HT1080 (cell line): Measurements from ENCODE around the gene STK11. TPM values are rescaled to one million over a fixed set of nuclear protein-coding genes. Genes with fewer than 3 reads are reported as not detected.
"Not testable (repeated sequence)": the region's sequence is repeated elsewhere in the genome, so short reads cannot be mapped to it uniquely, and the experiment has no call there.

Source experiments
- DNase-seq: peaks from one replicate; pipeline ENCODE4 v3.0.0-alpha.2; 2015; ENCODE audit warnings: low read depth
- total RNA-seq: library from RNA; depleted of rRNA; stranded (reverse); fragments of >200 nt; shearing (Covaris generic); gene quantifications from 2 replicates; pipeline ENCODE4 v1.2.3, GENCODE V29; 2014

The STK11 gene
- total RNA-seq, 1 experiment from 2014 or later, result 77.2 TPM

- peak; percentile 46 for DNase-seq
These were observed 30.3 kb downstream of the STK11 start for GRCh38 chr19:1235625-1236538.

- DNase-seq, result no peak
These were observed 31.0 kb downstream of the STK11 start for GRCh38 chr19:1236576-1236975.

DNA sequence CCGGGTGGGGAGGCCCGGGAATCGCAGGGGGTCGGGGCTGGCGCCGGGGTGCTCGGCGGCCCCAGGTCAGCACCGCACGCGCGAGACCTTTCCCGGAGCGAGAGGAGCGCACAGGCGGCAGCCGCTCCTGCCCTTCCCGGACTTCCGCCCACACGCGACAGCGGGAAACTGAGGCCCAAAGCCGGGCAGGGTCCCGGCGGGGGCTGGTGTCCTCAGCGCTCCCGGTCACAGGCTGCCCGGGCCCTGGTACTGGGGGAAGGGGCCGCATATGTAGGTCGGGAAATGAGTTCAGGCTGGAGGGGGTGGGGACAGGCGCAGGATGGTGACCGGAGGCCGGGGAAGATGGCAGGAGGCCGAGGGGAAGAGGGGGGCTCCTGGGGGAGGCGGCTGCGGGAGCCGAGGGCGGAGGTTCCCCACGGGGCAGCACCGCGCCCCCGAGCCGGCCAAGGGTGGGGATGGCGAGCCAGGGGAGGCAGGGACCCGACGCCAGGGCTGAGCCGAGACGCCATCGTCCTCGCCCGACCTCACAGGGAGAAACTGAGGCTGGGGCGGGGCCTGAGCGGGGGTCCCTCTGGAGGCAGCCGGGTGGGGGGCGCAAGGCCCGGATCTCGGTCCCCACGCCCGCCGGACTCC lies 31.6 kb downstream of the STK11 start:
- DNase-seq, result no peak

DNA sequence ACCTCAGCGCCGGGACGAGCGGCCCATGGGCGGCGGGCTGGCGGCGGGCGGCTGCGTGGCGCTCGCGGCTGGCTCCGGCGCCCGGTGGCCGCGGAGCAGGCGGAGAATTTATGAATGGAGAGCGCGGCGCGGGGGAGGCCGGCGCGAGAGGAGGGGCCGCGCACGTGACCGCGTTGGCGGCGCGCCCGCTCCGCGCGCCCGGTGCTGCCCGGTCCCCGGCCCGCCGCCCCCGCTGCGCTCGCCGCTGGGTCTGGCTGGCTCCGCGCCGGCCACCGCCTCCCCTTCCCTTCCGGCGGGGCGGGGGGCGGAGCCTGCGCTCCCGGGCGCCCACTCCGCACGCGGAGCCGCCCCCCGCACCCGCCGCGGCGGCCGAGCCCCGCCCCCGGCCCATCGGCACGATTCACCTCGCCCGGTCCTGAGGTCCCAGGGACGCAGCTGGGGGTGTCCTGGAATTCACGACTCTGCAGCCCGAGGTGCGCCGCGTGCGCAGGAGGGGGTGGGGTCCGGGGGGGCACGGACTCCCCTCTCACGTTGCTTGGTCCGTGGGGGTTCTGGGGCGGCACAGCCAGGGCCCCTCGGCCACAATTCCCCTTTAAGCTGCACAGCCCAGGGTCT lies 32.3 kb downstream of the STK11 start, which contains the start of gene CBARP:
Gene CBARP (minus strand): TSS at position 252 of the 615 bp plus-strand sequence. CDS start 1,905 bp downstream, outside the sequence.
- DNase-seq, result no peak

- no peak for DNase-seq
These were observed 33.1 kb downstream of the STK11 start for GRCh38 chr19:1238369-1239303.

- no peak for DNase-seq
These were observed 33.8 kb downstream of the STK11 start for GRCh38 chr19:1239420-1239795.

GRCh38 chr19:1239796-1240737 lies 34.5 kb downstream of the STK11 start:
- DNase-seq, result peak; percentile 80

GRCh38 chr19:1240925-1241324 lies 35.3 kb downstream of the STK11 start:
- no peak for DNase-seq

DNA sequence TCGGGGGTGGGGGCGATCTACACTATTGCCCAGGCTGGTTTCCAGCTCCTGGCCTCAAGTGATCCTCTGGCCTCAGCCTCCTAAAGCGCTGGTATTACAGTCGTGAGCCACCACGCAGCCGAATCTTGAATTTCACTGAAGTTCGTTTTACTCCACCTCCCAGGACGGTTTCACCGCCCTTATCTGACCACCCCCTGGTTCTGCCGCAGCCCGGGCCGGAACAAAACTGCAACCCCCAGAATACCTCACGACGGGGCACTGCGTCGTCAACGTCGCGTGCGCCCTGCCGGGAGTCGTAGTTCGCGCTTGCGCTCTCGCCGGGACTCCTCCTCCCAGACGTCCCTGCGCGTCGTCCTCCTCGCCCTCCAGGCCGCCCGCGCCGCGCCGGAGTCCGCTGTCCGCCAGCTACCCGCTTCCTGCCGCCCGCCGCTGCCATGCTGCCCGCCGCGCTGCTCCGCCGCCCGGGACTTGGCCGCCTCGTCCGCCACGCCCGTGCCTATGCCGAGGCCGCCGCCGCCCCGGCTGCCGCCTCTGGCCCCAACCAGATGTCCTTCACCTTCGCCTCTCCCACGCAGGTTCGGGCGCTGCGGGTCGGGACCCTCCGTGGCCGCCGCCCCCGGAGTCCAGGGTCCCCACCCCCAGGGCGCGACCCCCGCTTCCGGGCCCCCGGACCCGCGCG lies 36.0 kb downstream of the STK11 start, which contains the start of gene ATP5F1D:
Gene ATP5F1D (plus strand): TSS at position 335 of the 679 bp plus-strand sequence. CDS start 100 bp downstream, at position 435.
- peak; percentile 94 for DNase-seq

DNA sequence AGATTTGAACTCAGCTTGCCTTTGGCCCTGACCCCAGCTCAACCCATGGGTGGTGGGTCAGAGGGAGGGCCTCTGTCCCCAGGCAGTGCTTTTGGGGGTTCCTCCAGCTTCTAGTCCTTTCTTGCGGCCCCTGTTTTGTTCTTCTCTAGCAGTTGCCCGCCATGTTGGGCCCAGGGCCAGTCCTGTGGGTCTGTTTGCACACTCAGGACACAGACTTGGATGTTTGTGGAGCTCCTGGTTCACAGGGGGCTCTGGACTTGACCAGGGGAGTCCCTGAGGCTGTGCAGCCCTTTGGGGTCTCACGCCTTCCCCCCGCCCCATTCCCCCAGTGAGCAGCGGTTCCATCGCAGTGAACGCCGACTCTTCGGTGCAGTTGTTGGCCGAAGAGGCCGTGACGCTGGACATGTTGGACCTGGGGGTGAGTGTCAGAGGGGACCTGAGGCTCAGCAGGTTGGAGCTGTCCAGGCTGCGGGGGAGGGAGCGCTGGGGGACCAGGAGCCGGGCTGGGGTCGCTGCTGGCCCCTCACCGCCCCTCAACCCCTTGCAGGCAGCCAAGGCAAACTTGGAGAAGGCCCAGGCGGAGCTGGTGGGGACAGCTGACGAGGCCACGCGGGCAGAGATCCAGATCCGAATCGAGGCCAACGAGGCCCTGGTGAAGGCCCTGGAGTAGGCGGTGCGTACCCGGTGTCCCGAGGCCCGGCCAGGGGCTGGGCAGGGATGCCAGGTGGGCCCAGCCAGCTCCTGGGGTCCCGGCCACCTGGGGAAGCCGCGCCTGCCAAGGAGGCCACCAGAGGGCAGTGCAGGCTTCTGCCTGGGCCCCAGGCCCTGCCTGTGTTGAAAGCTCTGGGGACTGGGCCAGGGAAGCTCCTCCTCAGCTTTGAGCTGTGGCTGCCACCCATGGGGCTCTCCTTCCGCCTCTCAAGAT lies 38.5 kb downstream of the STK11 start:
- DNase-seq, result peak; percentile 71

- no peak for DNase-seq
These were observed 39.3 kb downstream of the STK11 start for GRCh38 chr19:1244693-1245451.

GRCh38 chr19:1245494-1246264 lies 40.1 kb downstream of the STK11 start:
- DNase-seq, result no peak

- DNase-seq, result not testable (repeated sequence)
These were observed 40.9 kb downstream of the STK11 start for GRCh38 chr19:1246265-1247087.

DNA sequence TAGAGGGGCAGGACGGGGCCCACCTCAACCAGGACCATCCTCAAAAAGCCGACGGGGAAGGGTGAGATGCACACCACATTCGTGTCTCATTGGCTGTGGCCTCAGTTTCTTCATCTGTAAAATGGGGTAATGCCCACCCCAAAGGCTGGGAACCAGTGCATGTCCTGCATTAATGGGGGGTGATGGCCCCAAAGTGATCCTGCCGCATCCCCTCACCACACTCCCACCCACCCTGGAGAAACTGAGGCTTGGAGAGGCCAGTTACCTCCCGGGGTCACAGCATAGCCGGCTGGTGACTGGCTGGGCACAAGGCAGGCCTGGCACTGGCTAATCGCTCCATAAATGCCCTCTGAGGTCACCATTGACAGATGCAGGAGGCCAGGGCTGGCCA lies 42.2 kb downstream of the STK11 start:
- no peak for DNase-seq

DNA sequence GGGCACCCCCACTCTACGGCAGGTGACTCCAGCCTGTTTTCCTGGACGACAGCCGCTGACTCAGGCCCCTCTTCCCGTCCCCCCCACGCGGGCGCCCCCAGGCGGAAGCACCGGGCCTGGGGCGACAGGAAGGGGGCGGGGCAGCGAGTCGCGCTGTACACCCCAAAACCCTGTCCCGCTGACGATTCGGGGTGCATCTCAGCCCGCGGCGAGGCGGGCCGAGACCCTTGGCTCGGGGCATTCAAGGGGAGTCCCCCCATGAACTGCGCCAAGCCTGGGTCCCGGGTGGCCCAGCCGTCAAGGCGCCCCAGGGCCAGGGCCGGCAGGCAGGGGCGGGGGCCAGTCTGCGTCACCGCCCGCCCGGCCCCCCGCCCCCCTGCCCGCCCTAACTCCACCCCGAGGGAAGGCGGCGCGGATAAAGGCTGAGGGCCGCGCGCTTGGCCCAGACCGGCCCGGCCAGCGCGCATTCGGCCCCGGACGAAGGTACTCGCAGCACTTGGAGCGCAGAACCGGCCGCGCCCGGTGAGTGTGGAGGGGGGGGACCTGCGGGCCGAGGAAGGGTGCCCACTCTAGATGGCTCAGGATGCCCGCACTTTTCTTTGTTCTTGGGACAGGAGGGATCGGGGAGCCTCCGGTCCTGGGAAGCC lies 42.7 kb downstream of the STK11 start, which contains the start of gene MIDN:
Gene MIDN (plus strand): TSS at position 445 of the 647 bp plus-strand sequence. CDS start 1,714 bp downstream, outside the sequence.
- peak; percentile 80 for DNase-seq
